BJ (cell line): ENCODE results near the gene WNT7A. TPM values are rescaled to one million over a fixed set of nuclear protein-coding genes. Genes with fewer than 3 reads are reported as not detected.

Source experiments
- CTCF ChIA-PET: fragments of 350-600 bp; formaldehyde crosslinking; extraction: SDS; loops from one replicate; lab custom pipeline; 2021; ENCODE audit warnings: antibody characterized with exemption, inconsistent platforms; lab: Yijun Ruan, JAX
- POLR2A ChIA-PET: fragments of 300-600 bp; sonication (Branson Sonifier 250); formaldehyde crosslinking; extraction: SDS; loops from one replicate; lab custom pipeline; 2021; ENCODE audit warnings: antibody characterized with exemption; lab: Charles Lee
- DNase-seq: peaks from one replicate; pipeline ENCODE4 v3.0.0-alpha.2; 2011; ENCODE audit warnings: low read depth
- H3K27me3 ChIP-seq: 2 replicates; pipeline ENCODE4 v1.6.0; 2011; ENCODE audit warnings: low read length; ENCODE audit not compliant: control insufficient read depth, insufficient read depth
- H3K36me3 ChIP-seq: 2 replicates; pipeline ENCODE4 v1.5.1; 2011; ENCODE audit warnings: low read length; ENCODE audit not compliant: control insufficient read depth, insufficient read depth
- H3K4me3 ChIP-seq: 2 replicates; pipeline ENCODE4 v1.5.1; 2011; ENCODE audit warnings: low read depth, mild to moderate bottlenecking, control low read depth, low read length
- CTCF ChIP-seq: IDR thresholded peaks from 2 replicates; pipeline ENCODE4 v1.5.1; 2011; ENCODE audit warnings: low read depth, mild to moderate bottlenecking, control low read depth, inconsistent platforms, low read length, moderate library complexity; ENCODE audit not compliant: insufficient read depth
- polyA plus RNA-seq: library from polyadenylated mRNA; depleted of rRNA; stranded (reverse); fragments of >200 nt; gene quantifications from 2 replicates; pipeline ENCODE4 v1.2.3, GENCODE V29; 2011

Gene WNT7A
- polyA plus RNA-seq, 1 experiment, result not detected

- CTCF ChIA-PET, result no interaction called here
- Histone ChIP-seq H3K36me3 (no peaks in the 10 kb centered on the region), H3K27me3 (peaks cover 3% of the 10 kb centered on the region; the same call in 1 of the 2 replicates), H3K4me3 (no peak overlapping the region)
- no peak for TF ChIP-seq CTCF
- no peak for DNase-seq
- POLR2A ChIA-PET, result no interaction called here
These were observed 93.1 kb downstream of the WNT7A start for GRCh38 chr3:13786811-13787210.

- ChIA-PET CTCF (no interaction called here), POLR2A (no interaction called here)
- Histone ChIP-seq H3K36me3 (no peaks in the 10 kb centered on the region), H3K27me3 (peaks cover 3% of the 10 kb centered on the region; the same call in 1 of the 2 replicates), H3K4me3 (no peak overlapping the region)
- DNase-seq, result no peak
- TF ChIP-seq CTCF, result no peak
These were observed 93.9 kb downstream of the WNT7A start for GRCh38 chr3:13785853-13786436.

GRCh38 chr3:13785351-13785750 is 94.5 kb downstream of the WNT7A start:
- Histone ChIP-seq H3K4me3 (no peak overlapping the region), H3K36me3 (no peaks in the 10 kb centered on the region), H3K27me3 (peaks cover 3% of the 10 kb centered on the region; the same call in 1 of the 2 replicates)
- no peak for DNase-seq
- POLR2A ChIA-PET, result no interaction called here
- CTCF ChIA-PET, result no interaction called here
- TF ChIP-seq CTCF, result no peak

GRCh38 chr3:13783476-13783875 is 96.4 kb downstream of the WNT7A start:
- H3K27me3 ChIP-seq, result peaks cover 3% of the 10 kb centered on the region; the same call in 1 of the 2 replicates
- CTCF ChIA-PET, result no interaction called here
- TF ChIP-seq CTCF, result no peak
- POLR2A ChIA-PET, result no interaction called here
- no peak overlapping the region for H3K4me3 ChIP-seq
- DNase-seq, result no peak
- no peaks in the 10 kb centered on the region for H3K36me3 ChIP-seq

- no peak for TF ChIP-seq CTCF
- ChIA-PET POLR2A (no interaction called here), CTCF (no interaction called here)
- no peak for DNase-seq
- Histone ChIP-seq H3K27me3 (peaks cover 3% of the 10 kb centered on the region; the same call in 1 of the 2 replicates), H3K4me3 (no peak overlapping the region), H3K36me3 (no peaks in the 10 kb centered on the region)
These were observed 97.4 kb downstream of the WNT7A start for GRCh38 chr3:13782501-13782900.
